Fibroblast of peridontal ligament (primary cell): ENCODE results near the gene GDF15.
"Not testable (repeated sequence)": the region's sequence is repeated elsewhere in the genome, so short reads cannot be mapped to it uniquely, and the experiment has no call there.

Source experiments
- DNase-seq: peaks from one replicate; pipeline ENCODE4 v3.0.0-alpha.2; 2010; ENCODE audit errors: extremely low read depth

Gene GDF15

GRCh38 chr19:18363787-18364186 is 22.2 kb upstream of the GDF15 start:
- no peak for DNase-seq

DNA sequence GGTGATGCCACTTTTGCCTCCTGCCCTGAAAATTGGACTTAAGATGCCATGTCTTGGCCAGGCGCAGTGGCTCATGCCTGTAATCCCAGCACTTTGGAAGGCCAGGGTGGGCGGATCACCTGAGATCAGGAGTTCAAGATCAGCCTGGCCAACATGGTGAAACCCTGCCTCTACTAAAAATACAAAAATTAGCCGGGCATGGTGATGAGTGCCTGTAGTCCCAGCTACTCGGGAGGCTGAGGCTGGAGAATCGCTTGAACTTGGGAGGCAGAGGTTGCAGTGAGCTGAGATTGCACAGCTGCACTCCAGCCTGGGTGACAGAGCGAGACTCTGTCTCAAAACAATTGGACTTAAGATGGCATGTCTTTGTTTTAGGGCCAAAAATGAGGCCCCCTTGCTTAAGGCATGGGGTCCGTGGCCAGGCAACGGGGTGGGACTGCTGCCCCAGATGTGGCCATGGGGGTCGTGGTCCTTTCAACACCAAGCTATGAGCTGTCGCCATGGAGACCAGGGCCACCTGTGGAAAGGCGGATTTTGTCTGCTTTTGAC is 21.6 kb upstream of the GDF15 start:
- not testable (repeated sequence) for DNase-seq

GRCh38 chr19:18364826-18365528 is 21.0 kb upstream of the GDF15 start:
- DNase-seq = peak; percentile 100

- DNase-seq = no peak
Observed at GRCh38 chr19:18366021-18366435, 19.9 kb upstream of the GDF15 start.

GRCh38 chr19:18368504-18369222 is 17.3 kb upstream of the GDF15 start:
- DNase-seq = no peak

DNA sequence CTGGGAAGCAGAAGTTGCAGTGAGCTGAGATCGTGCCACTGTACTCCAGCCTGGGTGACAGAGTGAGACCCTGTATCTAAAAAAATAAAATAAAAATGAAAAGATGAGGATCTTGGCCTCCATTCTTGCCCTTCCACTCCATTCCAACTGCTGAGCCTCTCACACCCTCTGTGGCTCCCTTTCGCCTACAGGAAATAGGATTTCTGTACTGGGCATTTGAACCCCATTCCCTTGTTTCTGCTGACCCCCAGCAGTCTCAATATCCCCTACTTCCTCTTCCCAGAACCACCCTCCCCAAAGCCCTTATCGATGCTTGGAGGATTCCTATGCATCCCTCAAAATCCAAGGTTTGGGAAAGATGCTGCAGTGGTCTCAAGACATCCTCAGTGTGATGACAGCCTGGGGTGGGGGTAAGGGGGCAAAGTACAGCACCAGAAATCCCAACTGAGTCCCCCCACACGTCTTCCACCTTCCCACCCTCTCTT is 12.5 kb upstream of the GDF15 start:
- DNase-seq = no peak

GRCh38 chr19:18373892-18374629 is 11.9 kb upstream of the GDF15 start:
- peak; percentile 90 for DNase-seq

DNA sequence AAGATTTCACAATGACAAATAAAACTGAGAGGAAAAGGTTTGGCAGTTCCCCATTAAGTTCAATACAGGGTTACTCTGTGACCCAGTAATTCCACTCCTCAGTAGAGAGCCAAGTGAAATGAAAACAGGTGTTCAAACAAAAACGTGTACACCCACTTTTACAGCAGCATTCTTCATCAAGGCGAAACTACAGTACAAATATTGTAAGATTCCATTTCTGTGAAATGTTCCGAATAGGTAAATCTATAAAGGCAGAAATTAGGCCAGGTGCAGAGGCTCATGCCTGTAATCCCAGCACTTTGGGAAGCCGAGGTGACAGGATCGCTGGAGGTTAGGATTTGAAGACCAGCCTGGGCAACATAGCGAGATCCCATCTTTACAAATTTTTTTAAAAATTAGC is 8.9 kb upstream of the GDF15 start:
- no peak for DNase-seq

DNA sequence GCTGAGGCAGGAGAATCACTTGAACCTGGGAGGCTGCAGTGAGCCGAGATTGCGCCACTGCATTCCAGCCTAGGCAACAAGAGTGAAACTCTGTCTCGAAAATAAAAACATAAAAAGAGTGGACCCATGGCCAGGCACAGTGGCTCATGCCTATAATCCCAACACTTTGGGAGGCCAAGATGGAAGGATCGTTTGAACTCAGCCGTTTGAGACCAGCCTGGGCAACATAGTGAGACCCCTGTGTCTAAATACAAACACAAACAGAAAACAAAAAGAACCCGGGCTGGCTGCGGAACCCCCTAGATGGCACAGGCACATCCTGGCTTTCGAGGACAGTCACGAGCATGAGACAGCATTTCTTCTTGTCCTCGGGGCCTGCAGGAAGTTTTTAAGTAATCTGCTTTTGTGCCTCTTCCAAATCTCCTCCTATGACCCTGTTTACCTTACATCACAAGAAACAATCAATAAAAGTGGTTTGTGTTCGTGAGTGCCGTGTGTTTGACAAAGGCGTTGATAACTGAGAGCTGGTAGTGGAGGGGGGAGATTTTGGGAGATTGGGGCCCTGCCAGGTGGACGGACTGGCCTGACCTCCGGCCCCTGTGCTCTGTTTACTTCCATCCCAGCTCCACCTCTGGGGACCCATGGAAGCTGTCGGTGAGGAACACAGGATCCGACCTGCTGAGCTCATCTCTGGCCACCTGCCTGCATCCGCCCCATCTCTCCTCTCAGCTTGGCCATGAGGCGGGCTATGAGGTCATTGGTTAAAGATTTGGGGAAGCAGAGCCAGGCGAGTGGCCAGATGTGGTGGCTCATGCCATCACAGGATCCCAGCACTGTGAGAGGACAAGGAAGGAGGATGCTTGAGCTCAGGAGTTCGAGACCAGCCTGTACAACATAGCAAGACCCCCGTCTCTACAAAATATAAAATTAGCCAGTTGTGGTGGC is 5.9 kb upstream of the GDF15 start:
- DNase-seq = peak; percentile 85

GRCh38 chr19:18380843-18381242 is 5.1 kb upstream of the GDF15 start:
- no peak for DNase-seq

GRCh38 chr19:18383622-18384021 is 2.3 kb upstream of the GDF15 start:
- DNase-seq = not testable (repeated sequence)

GRCh38 chr19:18384775-18385174 is 1.2 kb upstream of the GDF15 start:
- DNase-seq = no peak

- no peak for DNase-seq
Observed at GRCh38 chr19:18385359-18385674, 641 bp upstream of the GDF15 start.

DNA sequence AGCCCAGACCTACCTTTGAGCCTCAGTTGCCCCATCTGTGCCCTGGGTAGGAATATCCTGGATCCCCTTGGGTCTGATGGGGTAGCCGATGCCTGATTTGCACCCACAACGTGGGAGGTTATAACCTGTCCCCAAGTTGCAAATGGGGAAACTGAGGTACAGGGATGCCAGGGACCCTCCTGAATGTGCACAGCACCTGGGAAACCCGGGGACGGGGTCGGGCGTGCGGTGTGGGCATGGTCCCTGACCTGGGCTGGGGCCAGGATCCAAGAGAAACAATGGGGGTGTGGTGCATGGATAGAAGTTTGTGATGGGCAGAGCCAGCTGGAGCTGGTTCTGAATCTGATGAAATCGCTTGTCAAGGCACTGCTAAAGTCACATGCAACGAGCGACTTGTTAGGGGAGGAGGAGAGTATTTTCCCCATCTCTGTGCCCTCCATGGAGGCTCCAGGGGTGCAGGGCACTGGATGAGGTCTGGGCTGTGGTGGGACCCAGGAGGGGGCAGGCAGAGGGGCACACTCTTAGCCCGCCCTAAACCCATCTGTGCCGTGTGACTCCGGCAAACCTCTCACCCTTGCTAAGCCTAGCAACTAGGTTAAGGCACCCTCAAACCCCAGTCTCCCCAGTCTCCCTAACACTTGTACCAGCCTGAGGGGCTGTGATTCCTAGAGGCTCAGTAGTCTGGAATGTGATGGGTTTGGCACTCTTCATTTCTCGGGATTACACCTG is 749 bp downstream of the GDF15 start:
- peak; percentile 76 for DNase-seq

GRCh38 chr19:18388100-18388959 is 2.4 kb downstream of the GDF15 start:
- no peak for DNase-seq

- DNase-seq = no peak
Observed at GRCh38 chr19:18388960-18389725, 3.2 kb downstream of the GDF15 start.

- DNase-seq = no peak
Observed at GRCh38 chr19:18389726-18390064, 3.7 kb downstream of the GDF15 start.

GRCh38 chr19:18390065-18390907 is 4.3 kb downstream of the GDF15 start:
- no peak for DNase-seq
